Neuronal stem cell (in vitro differentiated cells): ENCODE data around the gene PXK.

ENCODE experiments used
- DNase-seq: peaks from one replicate; pipeline ENCODE4 v3.0.0-alpha.2; 2013; ENCODE audit warnings: low spot score
- H2AFZ ChIP-seq: one replicate; pipeline ENCODE4 v1.6.1; 2013; ENCODE audit warnings: mild to moderate bottlenecking, low read length, inconsistent platforms
- H2AK5ac ChIP-seq: 2 replicates; pipeline ENCODE4 v1.6.1; 2013; ENCODE audit warnings: low read depth, mild to moderate bottlenecking, inconsistent platforms, low read length, moderate library complexity, mixed read lengths
- H2BK120ac ChIP-seq: 2 replicates; pipeline ENCODE4 v1.6.1; 2013; ENCODE audit warnings: low read depth, mild to moderate bottlenecking, inconsistent platforms, low read length, moderate library complexity, mixed read lengths
- H2BK12ac ChIP-seq: one replicate; pipeline ENCODE4 v1.6.1; 2013; ENCODE audit warnings: low read length, inconsistent platforms
- H2BK15ac ChIP-seq: 2 replicates; pipeline ENCODE4 v1.6.1; 2013; ENCODE audit warnings: mild to moderate bottlenecking, low read length, inconsistent platforms, mixed read lengths
- H2BK5ac ChIP-seq: one replicate; pipeline ENCODE4 v1.6.1; 2013; ENCODE audit warnings: inconsistent platforms, mild to moderate bottlenecking, low read length, moderate library complexity
- H3K14ac ChIP-seq: one replicate; pipeline ENCODE4 v1.6.1; 2013; ENCODE audit warnings: low read length, inconsistent platforms
- H3K18ac ChIP-seq: 2 replicates; pipeline ENCODE4 v1.6.1; 2013; ENCODE audit warnings: low read length, inconsistent platforms
- H3K23ac ChIP-seq: 2 replicates; pipeline ENCODE4 v1.6.1; 2013; ENCODE audit warnings: low read depth, mild to moderate bottlenecking, mixed read lengths, low read length, inconsistent platforms; ENCODE audit not compliant: poor library complexity
- H3K27ac ChIP-seq: replicated peaks from 3 replicates; pipeline ENCODE4 v1.5.1; 2013; ENCODE audit warnings: low read length, inconsistent platforms
- H3K27me3 ChIP-seq, 3 experiments: 2 replicates each; pipeline ENCODE4 v1.6.1; 2013; ENCODE audit warnings: low read length in 3 of 3, mild to moderate bottlenecking in 2 of 3, inconsistent platforms in 1 of 3, low read depth in 1 of 3, mixed read lengths in 1 of 3, moderate library complexity in 1 of 3; ENCODE audit not compliant: control insufficient read depth in 3 of 3, insufficient read depth in 3 of 3
- H3K36me3 ChIP-seq, 2 donors: replicated peaks in 1 of 2; 2 replicates each; pipeline ENCODE4 v1.6.1; 2013; ENCODE audit warnings: low read length in 2 of 2; ENCODE audit not compliant: control insufficient read depth in 2 of 2, insufficient read depth in 2 of 2
- H3K4ac ChIP-seq: 2 replicates; pipeline ENCODE4 v1.6.1; 2013; ENCODE audit warnings: inconsistent platforms, mild to moderate bottlenecking, low read length, moderate library complexity
- H3K4me1 ChIP-seq, 2 donors: 1 replicate in 1 of 2; 2 replicates in 1 of 2; pipeline ENCODE4 v1.6.1; 2013; ENCODE audit warnings: low read length in 2 of 2, low read depth in 1 of 2; ENCODE audit not compliant: control insufficient read depth in 2 of 2, insufficient read depth in 1 of 2
- H3K4me2 ChIP-seq: one replicate; pipeline ENCODE4 v1.6.1; 2013; ENCODE audit warnings: mild to moderate bottlenecking, low read length, inconsistent platforms; ENCODE audit not compliant: insufficient read depth, poor library complexity, severe bottlenecking
- H3K4me3 ChIP-seq, 2 donors: 2 replicates each; pipeline ENCODE4 v1.5.1; 2013; ENCODE audit warnings: low read length in 2 of 2, mild to moderate bottlenecking in 2 of 2, inconsistent platforms in 1 of 2, moderate library complexity in 1 of 2
- H3K79me1 ChIP-seq: one replicate; pipeline ENCODE4 v1.6.1; 2013; ENCODE audit warnings: low read depth, mild to moderate bottlenecking, inconsistent platforms, low read length, moderate library complexity
- H3K9ac ChIP-seq: one replicate; pipeline ENCODE4 v1.6.1; 2013; ENCODE audit warnings: mild to moderate bottlenecking, low read depth, low read length, inconsistent platforms; ENCODE audit not compliant: poor library complexity
- H3K9me3 ChIP-seq, 2 donors: replicated peaks in 1 of 2; 2 replicates each; pipeline versions ENCODE3 to v1.6.1; 2013; ENCODE audit warnings: low read length in 2 of 2, mild to moderate bottlenecking in 2 of 2, inconsistent platforms in 1 of 2, low read depth in 1 of 2, mixed read lengths in 1 of 2, moderate library complexity in 1 of 2; ENCODE audit not compliant: control insufficient read depth in 2 of 2, insufficient read depth in 1 of 2
- H4K8ac ChIP-seq: one replicate; pipeline ENCODE4 v1.6.1; 2013; ENCODE audit warnings: low read depth, mild to moderate bottlenecking, inconsistent platforms, low read length, moderate library complexity
- H4K91ac ChIP-seq: one replicate; pipeline ENCODE4 v1.6.1; 2013; ENCODE audit warnings: low read length, low read depth, mild to moderate bottlenecking, inconsistent platforms; ENCODE audit not compliant: poor library complexity
- WGBS, 2 donors: extraction: QIAGEN DNeasy Blood & Tissue Kit; methylation state at CpG; one replicate each; pipeline ENCODE4 v1.1.7; 2013; ENCODE audit warnings: missing lambda C conversion rate in 2 of 2, mixed read lengths in 1 of 2; ENCODE audit not compliant: insufficient read length in 2 of 2, insufficient replicate concordance in 1 of 2; ENCODE audit errors: extremely low coverage in 2 of 2; 5-methylcytosine and 5-hydroxymethylcytosine counted together

The PXK gene

DNA sequence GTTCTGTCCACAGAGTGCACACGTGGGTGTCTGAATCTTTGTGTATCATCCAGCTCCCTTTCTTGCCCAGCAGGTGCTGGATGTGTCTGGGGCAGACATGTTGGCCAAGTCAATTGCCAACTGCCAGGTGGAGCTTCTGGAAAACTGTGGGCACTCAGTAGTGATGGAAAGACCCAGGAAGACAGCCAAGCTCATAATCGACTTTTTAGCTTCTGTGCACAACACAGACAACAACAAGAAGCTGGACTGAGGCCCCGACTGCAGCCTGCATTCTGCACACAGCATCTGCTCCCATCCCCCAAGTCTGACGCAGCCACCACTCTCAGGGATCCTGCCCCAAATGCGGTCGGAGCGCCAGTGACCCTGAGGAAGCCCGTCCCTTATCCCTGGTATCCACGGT, 39.2 kb upstream of the PXK start:
- H4K8ac ChIP-seq: no peak overlapping the region
- H2AFZ ChIP-seq: no peak overlapping the region
- no peak overlapping the region for H4K91ac ChIP-seq
- H3K4me3 ChIP-seq: no peak overlapping the region
- no peak overlapping the region for H2BK12ac ChIP-seq
- peaks cover 0 to 6% of the 10 kb centered on the region in 2 donors for H3K4me1 ChIP-seq
- peaks cover 3 to 5% of the 10 kb centered on the region in 2 donors for H3K9me3 ChIP-seq
- H2BK15ac ChIP-seq: no peak overlapping the region
- H3K79me1 ChIP-seq: no peaks in the 10 kb centered on the region
- H3K36me3 ChIP-seq: peaks cover 0 to 3% of the 10 kb centered on the region in 2 donors
- H3K18ac ChIP-seq: no peak overlapping the region
- H3K4ac ChIP-seq: no peak overlapping the region
- DNase-seq: no peak
- no peak overlapping the region for H3K14ac ChIP-seq
- no peak overlapping the region for H2BK5ac ChIP-seq
- no peak overlapping the region for H2BK120ac ChIP-seq
- H3K27ac ChIP-seq: no peak overlapping the region
- no CpG with 5 or more reads among the region's 9 CpGs for WGBS, 2 donors
- H3K4me2 ChIP-seq: no peak overlapping the region
- no peak overlapping the region for H3K9ac ChIP-seq
- H2AK5ac ChIP-seq: no peak overlapping the region
- H3K27me3 ChIP-seq: peaks cover 0 to 21% (median 0%) of the 10 kb centered on the region in 3 experiments
- no peak overlapping the region for H3K23ac ChIP-seq

DNA sequence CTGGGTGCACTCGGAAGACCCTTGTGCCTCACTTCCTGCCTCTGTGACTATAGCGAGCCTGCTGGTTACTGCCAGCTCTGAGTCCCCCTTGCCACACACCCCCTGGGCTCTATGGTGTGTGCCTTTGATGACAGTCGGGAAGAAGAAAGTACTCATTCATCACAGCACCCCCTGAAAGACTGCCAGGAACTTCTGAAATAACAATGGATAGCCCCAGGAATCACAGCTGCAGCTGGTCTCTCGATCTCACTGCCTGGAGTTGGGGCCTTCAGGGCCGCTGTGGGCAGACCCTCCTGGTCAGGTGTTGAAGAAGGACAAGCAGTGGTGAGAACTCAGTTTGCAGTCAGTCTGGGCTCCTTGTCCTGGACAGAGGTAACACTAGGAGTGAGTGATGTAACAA, 36.4 kb upstream of the PXK start:
- Histone ChIP-seq H3K9ac (no peak overlapping the region), H4K8ac (no peak overlapping the region), H3K9me3 (peaks cover 2 to 5% of the 10 kb centered on the region in 2 donors), H3K23ac (no peak overlapping the region), H2BK120ac (no peak overlapping the region), H3K79me1 (no peaks in the 10 kb centered on the region), H3K36me3 (peaks cover 0 to 2% of the 10 kb centered on the region in 2 donors), H3K18ac (no peak overlapping the region), H2BK15ac (no peak overlapping the region), H2AK5ac (no peak overlapping the region), H3K4me2 (no peak overlapping the region), H3K4me1 (peaks cover 2 to 6% of the 10 kb centered on the region in 2 donors), H3K27me3 (peaks cover 0 to 33% (median 3%) of the 10 kb centered on the region in 3 experiments), H3K27ac (no peak overlapping the region), H2BK12ac (no peak overlapping the region), H2BK5ac (no peak overlapping the region), H3K4me3 (no peak overlapping the region), H2AFZ (peak overlapping the region; percentile 66), H3K4ac (no peak overlapping the region), H4K91ac (no peak overlapping the region), H3K14ac (no peak overlapping the region)
- no peak for DNase-seq
- no CpG with 5 or more reads among the region's 5 CpGs for WGBS, 2 donors

DNA sequence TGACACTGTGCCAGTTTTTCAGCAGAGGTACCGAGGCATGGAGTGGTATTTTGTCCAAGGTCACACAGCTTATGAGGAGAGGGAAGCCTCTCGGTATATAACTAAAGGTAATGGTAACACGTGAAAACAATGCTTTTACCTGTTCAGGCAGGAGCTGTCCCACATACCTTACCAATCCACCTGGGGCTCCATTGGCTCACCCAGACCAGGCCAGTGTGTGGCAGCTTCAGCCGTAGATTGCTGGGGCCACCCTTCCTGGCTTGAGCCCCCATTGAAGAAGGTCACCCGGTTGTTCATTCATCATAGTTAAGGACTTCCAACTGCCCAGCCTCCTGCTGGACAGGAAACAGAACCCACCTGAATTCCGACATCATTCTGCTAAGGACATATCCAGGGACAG, 35.8 kb upstream of the PXK start:
- H2BK12ac ChIP-seq: no peak overlapping the region
- peaks cover 0 to 37% (median 3%) of the 10 kb centered on the region in 3 experiments for H3K27me3 ChIP-seq
- H3K23ac ChIP-seq: no peak overlapping the region
- H2BK120ac ChIP-seq: no peak overlapping the region
- H2AFZ ChIP-seq: no peak overlapping the region
- H2BK15ac ChIP-seq: no peak overlapping the region
- no peak overlapping the region for H4K91ac ChIP-seq
- no peak overlapping the region for H4K8ac ChIP-seq
- H3K18ac ChIP-seq: no peak overlapping the region
- H3K9ac ChIP-seq: no peak overlapping the region
- no peak overlapping the region for H2BK5ac ChIP-seq
- peaks cover 2 to 5% of the 10 kb centered on the region in 2 donors for H3K9me3 ChIP-seq
- no peaks in the 10 kb centered on the region for H3K79me1 ChIP-seq
- H2AK5ac ChIP-seq: no peak overlapping the region
- H3K27ac ChIP-seq: no peak overlapping the region
- DNase-seq: no peak
- WGBS, 2 donors: no CpG with 5 or more reads among the region's 6 CpGs
- H3K4me2 ChIP-seq: no peak overlapping the region
- no peak overlapping the region for H3K4me3 ChIP-seq
- H3K4me1 ChIP-seq: peaks cover 2 to 6% of the 10 kb centered on the region in 2 donors
- no peak overlapping the region for H3K4ac ChIP-seq
- H3K36me3 ChIP-seq: peaks cover 0 to 2% of the 10 kb centered on the region in 2 donors
- no peak overlapping the region for H3K14ac ChIP-seq

DNA sequence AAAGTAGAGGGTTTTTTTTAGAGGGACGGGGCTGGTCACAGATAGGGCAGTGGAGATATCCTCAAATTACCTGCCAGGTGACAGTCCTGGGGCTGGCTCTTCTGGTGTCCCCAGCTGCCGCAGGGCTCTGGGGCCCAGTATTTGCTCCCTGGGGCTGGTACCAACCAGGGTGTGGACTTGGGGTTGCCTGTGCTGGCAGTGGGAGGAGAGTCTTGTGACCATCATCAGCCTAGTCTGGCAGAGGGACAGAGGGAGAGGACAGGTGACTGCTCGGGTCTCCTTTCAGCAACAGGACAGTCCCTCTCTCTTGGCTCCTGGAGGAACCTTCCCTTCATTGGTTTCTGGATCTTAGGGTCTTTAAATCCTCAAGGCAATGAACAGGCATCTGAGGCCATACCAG, 34.5 kb upstream of the PXK start:
- Histone ChIP-seq H3K23ac (peak overlapping the region; percentile 13), H3K4me3 (no peak overlapping the region), H3K14ac (no peak overlapping the region), H3K79me1 (no peaks in the 10 kb centered on the region), H3K4me1 (peaks cover 2% of the 10 kb centered on the region in 2 donors), H2AFZ (no peak overlapping the region), H3K36me3 (peaks cover 0 to under 1% of the 10 kb centered on the region in 2 donors), H2AK5ac (peak overlapping the region; percentile 49), H3K27ac (no peak overlapping the region), H2BK120ac (no peak overlapping the region), H2BK12ac (no peak overlapping the region), H3K9me3 (peaks cover 2 to 5% of the 10 kb centered on the region in 2 donors), H3K4me2 (no peak overlapping the region), H2BK5ac (no peak overlapping the region), H4K8ac (no peak overlapping the region), H3K27me3 (peaks cover 0 to 41% (median 3%) of the 10 kb centered on the region in 3 experiments), H3K4ac (no peak overlapping the region), H3K9ac (no peak overlapping the region), H4K91ac (peak overlapping the region; percentile 83), H3K18ac (no peak overlapping the region), H2BK15ac (no peak overlapping the region)
- WGBS, 2 donors: no CpG with 5 or more reads among the region's 3 CpGs
- DNase-seq: no peak
